ENCODE measurements around the gene NRSN1.

Gene NRSN1

DNA sequence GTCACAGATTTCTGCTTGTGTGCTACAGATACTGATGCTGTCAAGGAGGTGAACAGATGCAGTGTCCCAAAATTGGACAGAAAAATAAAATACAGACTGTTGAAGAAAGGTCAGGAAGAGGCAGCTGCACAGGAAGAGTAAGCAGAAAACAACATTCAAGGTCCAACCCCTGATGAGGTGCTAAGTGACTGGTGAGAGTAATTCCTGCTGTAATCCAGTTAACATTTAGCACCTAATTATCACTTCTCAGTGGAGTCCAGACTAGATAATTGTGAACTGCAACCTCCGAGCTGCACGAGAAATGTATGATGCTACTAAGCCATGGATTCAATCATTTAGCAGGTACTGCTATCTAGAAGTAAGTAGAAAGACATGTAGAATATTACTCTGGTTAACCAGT lies 36.3 kb upstream of the NRSN1 start:
- Histone ChIP-seq H2BK15ac (ENCODE audit: low read length) (no peak overlapping the region), H3K79me1 (ENCODE audit: low read depth, low read length) (no peaks in the 10 kb centered on the region), H4K8ac (ENCODE audit: low read depth, low read length) (no peak overlapping the region), H3K36me3 (replicated peaks in 1 of 2; ENCODE audit: control insufficient read depth in 2 of 2, insufficient read depth in 2 of 2, low read length in 2 of 2) (no peaks in the 10 kb centered on the region), H2AK5ac (ENCODE audit: low read depth, low read length) (no peak overlapping the region), H4K91ac (ENCODE audit: low read depth, low read length, poor library complexity) (no peak overlapping the region), H3K27ac (replicated peaks; ENCODE audit: low read length) (no peak overlapping the region), H3K4ac (ENCODE audit: low read length) (no peak overlapping the region), H2BK12ac (ENCODE audit: low read length) (no peak overlapping the region), H2BK5ac (ENCODE audit: low read length) (no peak overlapping the region), H3K9ac (ENCODE audit: low read depth, low read length, poor library complexity) (no peak overlapping the region), H3K9me3 (replicated peaks in 1 of 2; ENCODE audit: control insufficient read depth in 2 of 2, insufficient read depth in 1 of 2, low read depth in 1 of 2, low read length in 2 of 2) (no peaks in the 10 kb centered on the region), H3K4me2 (ENCODE audit: insufficient read depth, low read length, poor library complexity, severe bottlenecking) (no peak overlapping the region), H3K18ac (ENCODE audit: low read length) (no peak overlapping the region), H3K14ac (ENCODE audit: low read length) (no peak overlapping the region), H2AFZ (ENCODE audit: low read length) (no peak overlapping the region), H3K4me1 (ENCODE audit: control insufficient read depth in 2 of 2, insufficient read depth in 1 of 2, low read depth in 1 of 2, low read length in 2 of 2) (no peaks in the 10 kb centered on the region), H2BK120ac (ENCODE audit: low read depth, low read length) (no peak overlapping the region), H3K4me3 (ENCODE audit: low read length in 2 of 2) (no peak overlapping the region), H3K27me3 (ENCODE audit: control insufficient read depth in 3 of 3, insufficient read depth in 3 of 3, low read depth in 1 of 3, low read length in 3 of 3) (no peaks in the 10 kb centered on the region), H3K23ac (ENCODE audit: low read depth, low read length, poor library complexity) (no peak overlapping the region)
- no CpG with 5 or more reads among the region's 2 CpGs for WGBS, 2 donors (ENCODE audit: extremely low coverage in 2 of 2, insufficient read length in 2 of 2, insufficient replicate concordance in 1 of 2)
- DNase-seq (ENCODE audit: low spot score) = no peak

DNA sequence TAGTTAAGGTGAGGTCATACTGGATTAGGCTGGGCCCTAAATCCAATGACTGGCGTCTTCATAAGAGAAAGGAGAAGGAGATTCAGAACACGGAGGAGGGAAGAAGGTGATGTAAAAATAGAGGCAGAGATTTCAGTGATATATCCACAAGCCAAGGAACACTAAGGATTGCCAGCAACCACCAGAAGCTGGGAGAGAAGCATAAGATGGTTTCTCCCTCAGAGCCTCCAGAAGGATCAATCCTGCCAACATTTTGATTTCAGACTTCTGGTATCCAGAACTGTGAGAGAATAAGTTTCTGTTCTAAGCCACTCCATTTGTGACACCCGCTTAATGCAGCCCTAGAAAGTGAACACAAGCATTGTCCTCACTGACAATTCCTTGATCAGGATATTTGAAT lies 33.6 kb upstream of the NRSN1 start:
- H3K4me2 ChIP-seq (ENCODE audit: insufficient read depth, low read length, poor library complexity, severe bottlenecking) = no peak overlapping the region
- no peak overlapping the region for H3K9ac ChIP-seq (ENCODE audit: low read depth, low read length, poor library complexity)
- H3K4ac ChIP-seq (ENCODE audit: low read length) = no peak overlapping the region
- no peak overlapping the region for H3K23ac ChIP-seq (ENCODE audit: low read depth, low read length, poor library complexity)
- no peak overlapping the region for H2AK5ac ChIP-seq (ENCODE audit: low read depth, low read length)
- H2BK5ac ChIP-seq (ENCODE audit: low read length) = no peak overlapping the region
- peaks cover 0 to 2% (median 0%) of the 10 kb centered on the region in 3 experiments for H3K27me3 ChIP-seq (ENCODE audit: control insufficient read depth in 3 of 3, insufficient read depth in 3 of 3, low read depth in 1 of 3, low read length in 3 of 3)
- H3K9me3 ChIP-seq (replicated peaks in 1 of 2; ENCODE audit: control insufficient read depth in 2 of 2, insufficient read depth in 1 of 2, low read depth in 1 of 2, low read length in 2 of 2) = no peaks in the 10 kb centered on the region
- H3K36me3 ChIP-seq (replicated peaks in 1 of 2; ENCODE audit: control insufficient read depth in 2 of 2, insufficient read depth in 2 of 2, low read length in 2 of 2) = no peaks in the 10 kb centered on the region
- no peak overlapping the region for H2BK12ac ChIP-seq (ENCODE audit: low read length)
- no peak overlapping the region for H3K27ac ChIP-seq (replicated peaks; ENCODE audit: low read length)
- DNase-seq (ENCODE audit: low spot score) = no peak
- no peaks in the 10 kb centered on the region for H3K4me1 ChIP-seq (ENCODE audit: control insufficient read depth in 2 of 2, insufficient read depth in 1 of 2, low read depth in 1 of 2, low read length in 2 of 2)
- H4K91ac ChIP-seq (ENCODE audit: low read depth, low read length, poor library complexity) = no peak overlapping the region
- no peak overlapping the region for H2BK120ac ChIP-seq (ENCODE audit: low read depth, low read length)
- H3K4me3 ChIP-seq (ENCODE audit: low read length in 2 of 2) = no peak overlapping the region
- WGBS, 2 donors (ENCODE audit: extremely low coverage in 2 of 2, insufficient read length in 2 of 2, insufficient replicate concordance in 1 of 2) = no CpG with 5 or more reads among the region's 3 CpGs
- H2AFZ ChIP-seq (ENCODE audit: low read length) = no peak overlapping the region
- no peaks in the 10 kb centered on the region for H3K79me1 ChIP-seq (ENCODE audit: low read depth, low read length)
- H2BK15ac ChIP-seq (ENCODE audit: low read length) = no peak overlapping the region
- no peak overlapping the region for H4K8ac ChIP-seq (ENCODE audit: low read depth, low read length)
- no peak overlapping the region for H3K14ac ChIP-seq (ENCODE audit: low read length)
- no peak overlapping the region for H3K18ac ChIP-seq (ENCODE audit: low read length)

DNA sequence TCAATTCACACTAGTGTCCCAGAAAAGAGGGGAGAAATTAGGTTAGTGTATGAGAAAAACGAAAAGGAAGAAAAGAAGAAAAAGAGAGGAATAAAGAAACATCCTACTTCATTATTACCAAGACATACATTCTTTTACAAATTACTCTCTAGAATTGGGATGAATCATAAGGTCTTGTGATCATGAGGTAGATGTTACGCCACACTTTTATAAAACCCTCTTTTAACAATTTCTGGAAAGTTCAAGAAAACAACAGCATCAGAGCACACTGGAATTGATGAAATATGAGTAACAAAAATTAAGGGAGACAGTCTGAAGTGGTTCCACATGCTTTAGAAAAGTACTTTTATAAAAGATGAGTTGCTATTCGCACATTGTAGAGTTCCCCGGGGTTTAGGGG lies 32.6 kb upstream of the NRSN1 start:
- WGBS, 2 donors (ENCODE audit: extremely low coverage in 2 of 2, insufficient read length in 2 of 2, insufficient replicate concordance in 1 of 2) = no CpG with 5 or more reads among the region's 4 CpGs
- Histone ChIP-seq H3K36me3 (replicated peaks in 1 of 2; ENCODE audit: control insufficient read depth in 2 of 2, insufficient read depth in 2 of 2, low read length in 2 of 2) (no peaks in the 10 kb centered on the region), H3K4ac (ENCODE audit: low read length) (no peak overlapping the region), H2AFZ (ENCODE audit: low read length) (no peak overlapping the region), H3K4me1 (ENCODE audit: control insufficient read depth in 2 of 2, insufficient read depth in 1 of 2, low read depth in 1 of 2, low read length in 2 of 2) (no peaks in the 10 kb centered on the region), H2BK15ac (ENCODE audit: low read length) (no peak overlapping the region), H3K9me3 (replicated peaks in 1 of 2; ENCODE audit: control insufficient read depth in 2 of 2, insufficient read depth in 1 of 2, low read depth in 1 of 2, low read length in 2 of 2) (no peaks in the 10 kb centered on the region), H3K79me1 (ENCODE audit: low read depth, low read length) (no peaks in the 10 kb centered on the region), H4K91ac (ENCODE audit: low read depth, low read length, poor library complexity) (no peak overlapping the region), H3K23ac (ENCODE audit: low read depth, low read length, poor library complexity) (no peak overlapping the region), H3K4me2 (ENCODE audit: insufficient read depth, low read length, poor library complexity, severe bottlenecking) (no peak overlapping the region), H3K4me3 (ENCODE audit: low read length in 2 of 2) (no peak overlapping the region), H4K8ac (ENCODE audit: low read depth, low read length) (no peak overlapping the region), H2BK120ac (ENCODE audit: low read depth, low read length) (no peak overlapping the region), H3K14ac (ENCODE audit: low read length) (no peak overlapping the region), H3K27ac (replicated peaks; ENCODE audit: low read length) (no peak overlapping the region), H2BK12ac (ENCODE audit: low read length) (no peak overlapping the region), H3K27me3 (ENCODE audit: control insufficient read depth in 3 of 3, insufficient read depth in 3 of 3, low read depth in 1 of 3, low read length in 3 of 3) (peaks cover 0 to 6% (median 0%) of the 10 kb centered on the region in 3 experiments), H3K18ac (ENCODE audit: low read length) (no peak overlapping the region), H2AK5ac (ENCODE audit: low read depth, low read length) (no peak overlapping the region), H3K9ac (ENCODE audit: low read depth, low read length, poor library complexity) (no peak overlapping the region), H2BK5ac (ENCODE audit: low read length) (no peak overlapping the region)
- no peak for DNase-seq (ENCODE audit: low spot score)

DNA sequence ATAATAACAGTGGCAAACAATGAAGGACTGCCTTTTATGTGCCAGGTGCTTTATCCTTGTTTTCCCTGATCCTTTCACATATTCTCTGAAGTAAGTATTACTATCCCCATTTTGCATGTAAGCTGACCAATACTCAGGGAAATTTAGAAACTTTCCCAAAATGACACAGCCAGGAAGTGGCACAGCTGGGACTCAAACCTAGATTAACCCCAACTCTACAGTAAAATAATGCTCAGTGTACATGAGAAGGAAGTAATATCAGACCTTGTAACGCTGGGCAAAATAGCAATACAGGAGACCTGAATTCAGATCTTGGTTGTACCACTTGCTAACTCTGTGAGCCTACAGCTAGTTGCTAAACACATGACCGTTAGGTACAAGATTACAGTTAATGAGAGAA lies 26.8 kb upstream of the NRSN1 start:
- no CpG with 5 or more reads among the region's 2 CpGs for WGBS, 2 donors (ENCODE audit: extremely low coverage in 2 of 2, insufficient read length in 2 of 2, insufficient replicate concordance in 1 of 2)
- Histone ChIP-seq H4K91ac (ENCODE audit: low read depth, low read length, poor library complexity) (no peak overlapping the region), H3K4me2 (ENCODE audit: insufficient read depth, low read length, poor library complexity, severe bottlenecking) (no peak overlapping the region)

More for the DNA sequence above, 26.8 kb upstream of the NRSN1 start:
- H2BK120ac ChIP-seq (ENCODE audit: low read depth, low read length) = no peak overlapping the region
- H3K27ac ChIP-seq (replicated peaks; ENCODE audit: low read length) = no peak overlapping the region
- H3K4me3 ChIP-seq (ENCODE audit: low read length in 2 of 2) = no peak overlapping the region
- H3K18ac ChIP-seq (ENCODE audit: low read length) = no peak overlapping the region
- no peak overlapping the region for H3K23ac ChIP-seq (ENCODE audit: low read depth, low read length, poor library complexity)
- no peak for DNase-seq (ENCODE audit: low spot score)
- H3K79me1 ChIP-seq (ENCODE audit: low read depth, low read length) = no peaks in the 10 kb centered on the region
- H3K9me3 ChIP-seq (replicated peaks in 1 of 2; ENCODE audit: control insufficient read depth in 2 of 2, insufficient read depth in 1 of 2, low read depth in 1 of 2, low read length in 2 of 2) = no peaks in the 10 kb centered on the region
- H3K4me1 ChIP-seq (ENCODE audit: control insufficient read depth in 2 of 2, insufficient read depth in 1 of 2, low read depth in 1 of 2, low read length in 2 of 2) = peaks cover 0 to 6% of the 10 kb centered on the region in 2 donors
- H3K27me3 ChIP-seq (ENCODE audit: control insufficient read depth in 3 of 3, insufficient read depth in 3 of 3, low read depth in 1 of 3, low read length in 3 of 3) = peaks cover 0 to 15% (median 0%) of the 10 kb centered on the region in 3 experiments
- no peak overlapping the region for H2AK5ac ChIP-seq (ENCODE audit: low read depth, low read length)
- no peak overlapping the region for H2AFZ ChIP-seq (ENCODE audit: low read length)
- H4K8ac ChIP-seq (ENCODE audit: low read depth, low read length) = no peak overlapping the region
- H3K9ac ChIP-seq (ENCODE audit: low read depth, low read length, poor library complexity) = no peak overlapping the region
- no peak overlapping the region for H2BK5ac ChIP-seq (ENCODE audit: low read length)
- H3K14ac ChIP-seq (ENCODE audit: low read length) = no peak overlapping the region
- no peak overlapping the region for H2BK12ac ChIP-seq (ENCODE audit: low read length)
- no peaks in the 10 kb centered on the region for H3K36me3 ChIP-seq (replicated peaks in 1 of 2; ENCODE audit: control insufficient read depth in 2 of 2, insufficient read depth in 2 of 2, low read length in 2 of 2)
- H2BK15ac ChIP-seq (ENCODE audit: low read length) = no peak overlapping the region
- no peak overlapping the region for H3K4ac ChIP-seq (ENCODE audit: low read length)

Data from neuronal stem cell (in vitro differentiated cells).